Neuronal stem cell (in vitro differentiated cells): ENCODE results near the gene SUCNR1.
"Not testable (repeated sequence)": the region's sequence is repeated elsewhere in the genome, so short reads cannot be mapped to it uniquely, and the experiment has no call there.

Source experiments
- DNase-seq: peaks from one replicate; pipeline ENCODE4 v3.0.0-alpha.2; 2013; ENCODE audit warnings: low spot score
- H2AFZ ChIP-seq: one replicate; pipeline ENCODE4 v1.6.1; 2013; ENCODE audit warnings: mild to moderate bottlenecking, low read length, inconsistent platforms
- H2AK5ac ChIP-seq: 2 replicates; pipeline ENCODE4 v1.6.1; 2013; ENCODE audit warnings: low read depth, mild to moderate bottlenecking, inconsistent platforms, low read length, moderate library complexity, mixed read lengths
- H2BK120ac ChIP-seq: 2 replicates; pipeline ENCODE4 v1.6.1; 2013; ENCODE audit warnings: low read depth, mild to moderate bottlenecking, inconsistent platforms, low read length, moderate library complexity, mixed read lengths
- H2BK12ac ChIP-seq: one replicate; pipeline ENCODE4 v1.6.1; 2013; ENCODE audit warnings: low read length, inconsistent platforms
- H2BK15ac ChIP-seq: 2 replicates; pipeline ENCODE4 v1.6.1; 2013; ENCODE audit warnings: mild to moderate bottlenecking, low read length, inconsistent platforms, mixed read lengths
- H2BK5ac ChIP-seq: one replicate; pipeline ENCODE4 v1.6.1; 2013; ENCODE audit warnings: inconsistent platforms, mild to moderate bottlenecking, low read length, moderate library complexity
- H3K14ac ChIP-seq: one replicate; pipeline ENCODE4 v1.6.1; 2013; ENCODE audit warnings: low read length, inconsistent platforms
- H3K18ac ChIP-seq: 2 replicates; pipeline ENCODE4 v1.6.1; 2013; ENCODE audit warnings: low read length, inconsistent platforms
- H3K23ac ChIP-seq: 2 replicates; pipeline ENCODE4 v1.6.1; 2013; ENCODE audit warnings: low read depth, mild to moderate bottlenecking, mixed read lengths, low read length, inconsistent platforms; ENCODE audit not compliant: poor library complexity
- H3K27ac ChIP-seq: replicated peaks from 3 replicates; pipeline ENCODE4 v1.5.1; 2013; ENCODE audit warnings: low read length, inconsistent platforms
- H3K27me3 ChIP-seq, 3 experiments: 2 replicates each; pipeline ENCODE4 v1.6.1; 2013; ENCODE audit warnings: low read length in 3 of 3, mild to moderate bottlenecking in 2 of 3, inconsistent platforms in 1 of 3, low read depth in 1 of 3, mixed read lengths in 1 of 3, moderate library complexity in 1 of 3; ENCODE audit not compliant: control insufficient read depth in 3 of 3, insufficient read depth in 3 of 3
- H3K36me3 ChIP-seq, 2 donors: replicated peaks in 1 of 2; 2 replicates each; pipeline ENCODE4 v1.6.1; 2013; ENCODE audit warnings: low read length in 2 of 2; ENCODE audit not compliant: control insufficient read depth in 2 of 2, insufficient read depth in 2 of 2
- H3K4ac ChIP-seq: 2 replicates; pipeline ENCODE4 v1.6.1; 2013; ENCODE audit warnings: inconsistent platforms, mild to moderate bottlenecking, low read length, moderate library complexity
- H3K4me1 ChIP-seq, 2 donors: 1 replicate in 1 of 2; 2 replicates in 1 of 2; pipeline ENCODE4 v1.6.1; 2013; ENCODE audit warnings: low read length in 2 of 2, low read depth in 1 of 2; ENCODE audit not compliant: control insufficient read depth in 2 of 2, insufficient read depth in 1 of 2
- H3K4me2 ChIP-seq: one replicate; pipeline ENCODE4 v1.6.1; 2013; ENCODE audit warnings: mild to moderate bottlenecking, low read length, inconsistent platforms; ENCODE audit not compliant: insufficient read depth, poor library complexity, severe bottlenecking
- H3K4me3 ChIP-seq, 2 donors: 2 replicates each; pipeline ENCODE4 v1.5.1; 2013; ENCODE audit warnings: low read length in 2 of 2, mild to moderate bottlenecking in 2 of 2, inconsistent platforms in 1 of 2, moderate library complexity in 1 of 2
- H3K79me1 ChIP-seq: one replicate; pipeline ENCODE4 v1.6.1; 2013; ENCODE audit warnings: low read depth, mild to moderate bottlenecking, inconsistent platforms, low read length, moderate library complexity
- H3K9ac ChIP-seq: one replicate; pipeline ENCODE4 v1.6.1; 2013; ENCODE audit warnings: mild to moderate bottlenecking, low read depth, low read length, inconsistent platforms; ENCODE audit not compliant: poor library complexity
- H3K9me3 ChIP-seq, 2 donors: replicated peaks in 1 of 2; 2 replicates each; pipeline versions ENCODE3 to v1.6.1; 2013; ENCODE audit warnings: low read length in 2 of 2, mild to moderate bottlenecking in 2 of 2, inconsistent platforms in 1 of 2, low read depth in 1 of 2, mixed read lengths in 1 of 2, moderate library complexity in 1 of 2; ENCODE audit not compliant: control insufficient read depth in 2 of 2, insufficient read depth in 1 of 2
- H4K8ac ChIP-seq: one replicate; pipeline ENCODE4 v1.6.1; 2013; ENCODE audit warnings: low read depth, mild to moderate bottlenecking, inconsistent platforms, low read length, moderate library complexity
- H4K91ac ChIP-seq: one replicate; pipeline ENCODE4 v1.6.1; 2013; ENCODE audit warnings: low read length, low read depth, mild to moderate bottlenecking, inconsistent platforms; ENCODE audit not compliant: poor library complexity
- WGBS, 2 donors: extraction: QIAGEN DNeasy Blood & Tissue Kit; methylation state at CpG; one replicate each; pipeline ENCODE4 v1.1.7; 2013; ENCODE audit warnings: missing lambda C conversion rate in 2 of 2, mixed read lengths in 1 of 2; ENCODE audit not compliant: insufficient read length in 2 of 2, insufficient replicate concordance in 1 of 2; ENCODE audit errors: extremely low coverage in 2 of 2; 5-methylcytosine and 5-hydroxymethylcytosine counted together

Gene SUCNR1

DNA sequence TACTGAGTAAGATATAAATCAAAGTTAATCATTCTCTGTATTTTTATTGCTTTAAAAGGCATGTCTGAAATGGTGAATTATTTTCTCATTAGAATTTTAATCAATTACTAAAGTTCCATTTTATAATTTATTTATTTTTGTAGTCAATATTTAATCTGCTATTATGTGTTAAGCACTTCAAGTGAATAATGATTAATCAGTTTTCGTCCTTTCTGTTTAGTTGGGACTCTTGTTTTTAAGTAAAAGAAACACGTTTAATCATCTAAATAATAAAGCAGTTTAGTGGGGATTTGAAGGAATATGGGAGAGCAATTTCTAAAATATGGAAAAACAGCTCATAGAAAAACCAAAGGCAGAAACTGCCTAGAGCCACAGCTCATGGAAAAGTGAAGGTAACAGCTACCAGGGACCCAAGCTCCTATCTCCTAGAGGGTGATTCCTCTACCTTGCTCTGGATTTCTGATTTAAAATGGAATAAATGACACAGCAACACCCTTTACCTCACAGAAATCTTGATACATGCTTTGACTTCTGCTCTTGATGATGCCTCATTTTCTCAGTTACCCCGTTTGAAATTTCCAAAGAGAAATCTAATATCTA lies 28.0 kb upstream of the SUCNR1 start:
- no peak overlapping the region for H2BK15ac ChIP-seq
- H2AFZ ChIP-seq, result no peak overlapping the region
- peaks cover 0 to 5% of the 10 kb centered on the region in 2 donors for H3K4me1 ChIP-seq
- no peak overlapping the region for H3K14ac ChIP-seq
- no peak overlapping the region for H3K23ac ChIP-seq
- no peaks in the 10 kb centered on the region for H3K9me3 ChIP-seq
- H2BK12ac ChIP-seq, result no peak overlapping the region
- H3K4me3 ChIP-seq, result no peak overlapping the region
- no peak overlapping the region for H4K8ac ChIP-seq
- no peak overlapping the region for H3K18ac ChIP-seq
- H2BK5ac ChIP-seq, result no peak overlapping the region
- WGBS, 2 donors, result no CpG with 5 or more reads among the region's 3 CpGs
- H3K36me3 ChIP-seq, result no peaks in the 10 kb centered on the region
- no peak overlapping the region for H3K4me2 ChIP-seq
- H3K9ac ChIP-seq, result no peak overlapping the region
- H3K4ac ChIP-seq, result no peak overlapping the region
- H4K91ac ChIP-seq, result no peak overlapping the region
- no peak overlapping the region for H2BK120ac ChIP-seq
- no peak for DNase-seq
- no peaks in the 10 kb centered on the region for H3K79me1 ChIP-seq
- no peak overlapping the region for H3K27ac ChIP-seq
- H3K27me3 ChIP-seq, result no peaks in the 10 kb centered on the region
- H2AK5ac ChIP-seq, result no peak overlapping the region

DNA sequence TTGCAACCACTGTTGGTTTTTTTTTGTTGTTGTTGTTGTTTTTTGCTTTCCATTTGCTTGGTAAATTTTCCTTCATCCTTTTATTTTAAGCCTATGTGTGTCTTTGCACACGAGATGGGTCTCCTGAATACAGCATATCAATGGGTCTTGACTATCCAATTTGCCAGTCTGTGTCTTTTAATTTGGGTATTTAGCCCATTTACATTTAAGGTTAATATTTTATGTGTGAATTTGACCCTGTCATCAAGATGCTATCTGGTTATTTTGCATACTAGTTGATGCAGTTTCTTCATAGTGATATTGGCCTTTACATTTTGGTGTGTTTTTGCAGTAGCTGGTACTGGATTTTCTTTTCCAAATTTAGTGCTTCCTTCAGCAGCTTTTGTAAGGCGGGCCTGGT lies 23.4 kb upstream of the SUCNR1 start:
- not testable (repeated sequence) for H3K18ac ChIP-seq, H3K36me3 ChIP-seq, H2BK120ac ChIP-seq, H3K23ac ChIP-seq, H2AK5ac ChIP-seq, H2BK12ac ChIP-seq, DNase-seq, H3K4me2 ChIP-seq, H3K9ac ChIP-seq, H2BK15ac ChIP-seq, H2BK5ac ChIP-seq, H2AFZ ChIP-seq, H4K91ac ChIP-seq, H3K4ac ChIP-seq, H3K27ac ChIP-seq, H3K4me1 ChIP-seq, H3K9me3 ChIP-seq, H3K4me3 ChIP-seq, H3K14ac ChIP-seq, H3K27me3 ChIP-seq, H4K8ac ChIP-seq, H3K79me1 ChIP-seq
- no CpG with 5 or more reads among the region's 2 CpGs for WGBS, 2 donors

DNA sequence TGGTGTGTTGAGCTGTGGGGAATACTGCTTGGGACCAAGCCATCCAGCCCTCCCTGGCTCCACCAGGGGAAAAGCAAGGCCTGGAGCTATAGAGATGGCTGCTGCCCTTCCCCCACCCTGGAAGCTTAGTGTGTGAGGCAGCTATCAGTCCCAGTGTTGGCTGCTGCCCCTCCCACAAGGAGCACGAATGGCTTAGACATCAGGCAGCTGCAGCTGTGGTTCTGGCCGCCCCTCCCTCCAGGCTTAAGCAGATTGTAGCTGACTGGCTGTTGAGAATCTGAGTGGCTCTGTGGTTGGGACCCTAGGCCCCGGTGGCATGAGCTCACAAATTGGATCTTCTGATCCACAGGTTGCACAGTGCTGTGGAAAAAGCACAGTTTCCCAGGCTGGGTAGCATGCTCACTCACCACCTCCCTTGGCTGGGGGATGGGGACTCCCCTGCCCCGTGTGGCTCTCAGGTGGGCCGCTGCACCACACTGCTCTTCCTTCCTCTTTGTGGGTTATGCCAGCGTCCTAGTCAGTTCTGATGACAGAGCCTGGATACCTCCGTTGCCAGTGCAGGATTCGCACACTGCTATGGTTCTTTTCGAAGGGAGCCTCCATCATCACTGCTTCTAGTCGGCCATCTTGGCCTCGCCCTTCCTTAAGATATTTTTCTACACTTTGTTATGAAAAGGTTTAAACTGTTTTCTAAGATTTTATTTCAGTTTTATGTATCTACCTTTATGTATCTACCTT lies 21.2 kb upstream of the SUCNR1 start:
- no peaks in the 10 kb centered on the region for H3K27me3 ChIP-seq
- no peaks in the 10 kb centered on the region for H3K9me3 ChIP-seq
- peaks cover 0 to 4% of the 10 kb centered on the region in 2 donors for H3K4me1 ChIP-seq
- no peak overlapping the region for H4K91ac ChIP-seq
- H3K27ac ChIP-seq, result no peak overlapping the region
- no peak overlapping the region for H3K4ac ChIP-seq
- H2BK15ac ChIP-seq, result no peak overlapping the region
- peak overlapping the region; percentile 74 for H2AFZ ChIP-seq
- H3K4me2 ChIP-seq, result no peak overlapping the region
- H4K8ac ChIP-seq, result peak overlapping the region; percentile 87
- no peak overlapping the region for H3K23ac ChIP-seq
- H3K18ac ChIP-seq, result peak overlapping the region; percentile 76
- H2BK5ac ChIP-seq, result no peak overlapping the region
- no peak overlapping the region for H3K4me3 ChIP-seq
- no peaks in the 10 kb centered on the region for H3K36me3 ChIP-seq
- no CpG with 5 or more reads among the region's 11 CpGs for WGBS, 2 donors
- peak overlapping the region; percentile 44 for H3K9ac ChIP-seq
- DNase-seq, result no peak
- H2BK120ac ChIP-seq, result no peak overlapping the region
- H3K79me1 ChIP-seq, result no peaks in the 10 kb centered on the region
- H2BK12ac ChIP-seq, result no peak overlapping the region
- H3K14ac ChIP-seq, result no peak overlapping the region
- H2AK5ac ChIP-seq, result no peak overlapping the region

- no peaks in the 10 kb centered on the region for H3K79me1 ChIP-seq
- H2BK12ac ChIP-seq, result no peak overlapping the region
- H2BK15ac ChIP-seq, result no peak overlapping the region
- H3K4me3 ChIP-seq, result no peak overlapping the region
- H2BK120ac ChIP-seq, result no peak overlapping the region
- H3K14ac ChIP-seq, result no peak overlapping the region
- no peak overlapping the region for H3K9ac ChIP-seq
- no peak overlapping the region for H4K91ac ChIP-seq
- no peak overlapping the region for H3K18ac ChIP-seq
- no peak overlapping the region for H3K23ac ChIP-seq
- no peak overlapping the region for H2AFZ ChIP-seq
- H3K4ac ChIP-seq, result no peak overlapping the region
- H3K27me3 ChIP-seq, result no peaks in the 10 kb centered on the region
- no peak for DNase-seq
- no peak overlapping the region for H3K27ac ChIP-seq
- H3K4me2 ChIP-seq, result no peak overlapping the region
- H2AK5ac ChIP-seq, result no peak overlapping the region
- H4K8ac ChIP-seq, result no peak overlapping the region
- no CpG with 5 or more reads among the region's 3 CpGs for whole genome bisulfite sequencing, 2 donors
- no peak overlapping the region for H2BK5ac ChIP-seq
- H3K9me3 ChIP-seq, result no peaks in the 10 kb centered on the region
- H3K36me3 ChIP-seq, result no peaks in the 10 kb centered on the region
- peaks cover 0 to 4% of the 10 kb centered on the region in 2 donors for H3K4me1 ChIP-seq
Observed at GRCh38 chr3:151856118-151856517, 17.3 kb upstream of the SUCNR1 start.
